ENCODE data around the gene PLCL2.

Gene PLCL2

DNA sequence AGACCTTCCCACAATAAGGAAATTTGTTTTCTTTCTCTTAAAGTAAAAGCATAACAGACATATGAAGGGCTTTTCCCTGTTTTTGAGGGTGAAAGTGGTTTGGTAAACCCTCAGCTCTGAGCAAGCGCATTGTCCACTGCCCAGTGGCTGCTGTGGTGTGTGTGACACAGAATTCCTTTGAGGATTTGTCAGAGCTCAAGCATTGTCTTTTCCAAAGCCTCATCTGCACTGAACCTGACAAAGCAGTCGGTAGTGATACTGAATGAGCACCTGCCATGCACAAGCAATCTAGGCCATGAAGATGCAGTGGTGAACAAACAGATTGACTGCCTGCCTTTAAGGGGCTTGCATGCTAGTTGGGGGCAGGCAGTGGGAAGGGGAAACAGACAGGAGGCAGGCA lies 128.3 kb downstream of the PLCL2 start:
- no peak overlapping the region for H4K91ac ChIP-seq (ENCODE audit: low read length)
- no peaks in the 10 kb centered on the region for H3K4me1 ChIP-seq (ENCODE audit: control insufficient read depth, insufficient read depth, low read depth, low read length)
- H2AK5ac ChIP-seq (ENCODE audit: low read length, severe bottlenecking), result no peak overlapping the region
- no peak overlapping the region for H2BK5ac ChIP-seq (ENCODE audit: low read depth, low read length, poor library complexity, severe bottlenecking)
- no peak overlapping the region for H2AFZ ChIP-seq (ENCODE audit: low read depth, low read length)
- H2BK15ac ChIP-seq (ENCODE audit: low read depth, poor library complexity, severe bottlenecking), result no peak overlapping the region
- 84% methylated on average over 2 of the region's 2 CpGs for WGBS
- H3K36me3 ChIP-seq (ENCODE audit: control insufficient read depth in 1 of 2, insufficient read depth in 2 of 2, low read depth in 1 of 2, low read length in 2 of 2), result peaks cover 0 to 58% of the 10 kb centered on the region in 2 experiments
- H3K4me3 ChIP-seq (ENCODE audit: insufficient read depth in 1 of 2, low read depth in 1 of 2, low read length in 2 of 2), result no peak overlapping the region
- H3K27me3 ChIP-seq (ENCODE audit: control insufficient read depth in 1 of 2, insufficient read depth in 1 of 2, low read length in 2 of 2), result no peaks in the 10 kb centered on the region
- no peak overlapping the region for H2BK120ac ChIP-seq (ENCODE audit: low read depth, low read length)
- H3K79me1 ChIP-seq (replicated peaks; ENCODE audit: low read length, poor library complexity, severe bottlenecking), result no peaks in the 10 kb centered on the region
- H3K23ac ChIP-seq (ENCODE audit: low read length in 2 of 2), result no peak overlapping the region
- no peak overlapping the region for H2BK12ac ChIP-seq (ENCODE audit: low read length in 2 of 2)
- no peaks in the 10 kb centered on the region for H3K9me3 ChIP-seq (ENCODE audit: control insufficient read depth, low read length)
- DNase-seq, result no peak
- H3K18ac ChIP-seq (ENCODE audit: low read depth in 1 of 2, low read length in 2 of 2), result no peak overlapping the region
- H3K27ac ChIP-seq (ENCODE audit: low read length, poor library complexity, severe bottlenecking), result no peak overlapping the region
- no peak overlapping the region for H3K4me2 ChIP-seq (ENCODE audit: low read length, poor library complexity, severe bottlenecking)
- H3K4ac ChIP-seq (ENCODE audit: low read depth in 1 of 2, low read length in 2 of 2), result no peak overlapping the region
- H4K8ac ChIP-seq (ENCODE audit: low read length), result no peak overlapping the region
- peak overlapping the region in 1 of 2 experiments; percentile 55 for H3K14ac ChIP-seq (ENCODE audit: low read length in 2 of 2)
- H3K9ac ChIP-seq (ENCODE audit: low read length), result no peak overlapping the region

DNA sequence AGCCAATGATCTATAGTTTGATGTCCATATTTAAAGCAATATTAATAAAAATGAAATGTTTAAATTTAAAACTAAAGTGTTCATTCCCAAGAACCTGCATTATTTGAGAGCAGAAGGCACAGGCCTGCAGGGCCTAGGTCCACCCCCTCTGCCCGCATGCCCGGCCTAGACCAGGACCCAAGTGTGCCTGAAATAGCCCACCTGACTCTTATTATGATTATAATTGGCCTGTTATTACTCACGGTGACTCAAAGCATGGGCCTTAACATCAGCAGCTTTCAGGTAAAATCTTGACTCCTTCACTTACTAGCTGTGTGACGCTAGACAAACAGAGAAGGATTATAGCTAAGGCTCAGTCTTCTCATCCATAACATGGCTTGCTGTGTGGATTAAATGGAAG lies 128.8 kb downstream of the PLCL2 start:
- H3K27me3 ChIP-seq (ENCODE audit: control insufficient read depth in 1 of 2, insufficient read depth in 1 of 2, low read length in 2 of 2), result no peaks in the 10 kb centered on the region
- no peak overlapping the region for H3K4me3 ChIP-seq (ENCODE audit: insufficient read depth in 1 of 2, low read depth in 1 of 2, low read length in 2 of 2)
- no peak overlapping the region for H2BK120ac ChIP-seq (ENCODE audit: low read depth, low read length)
- H2AK5ac ChIP-seq (ENCODE audit: low read length, severe bottlenecking), result no peak overlapping the region
- H2AFZ ChIP-seq (ENCODE audit: low read depth, low read length), result no peak overlapping the region
- H3K4ac ChIP-seq (ENCODE audit: low read depth in 1 of 2, low read length in 2 of 2), result no peak overlapping the region
- no peak overlapping the region for H2BK15ac ChIP-seq (ENCODE audit: low read depth, poor library complexity, severe bottlenecking)
- H3K36me3 ChIP-seq (ENCODE audit: control insufficient read depth in 1 of 2, insufficient read depth in 2 of 2, low read depth in 1 of 2, low read length in 2 of 2), result peaks cover 0 to 60% of the 10 kb centered on the region in 2 experiments
- H3K27ac ChIP-seq (ENCODE audit: low read length, poor library complexity, severe bottlenecking), result no peak overlapping the region
- H3K9me3 ChIP-seq (ENCODE audit: control insufficient read depth, low read length), result no peaks in the 10 kb centered on the region
- H3K18ac ChIP-seq (ENCODE audit: low read depth in 1 of 2, low read length in 2 of 2), result no peak overlapping the region
- no peak overlapping the region for H4K8ac ChIP-seq (ENCODE audit: low read length)
- H3K4me2 ChIP-seq (ENCODE audit: low read length, poor library complexity, severe bottlenecking), result no peak overlapping the region
- H3K79me1 ChIP-seq (replicated peaks; ENCODE audit: low read length, poor library complexity, severe bottlenecking), result no peaks in the 10 kb centered on the region
- no peak overlapping the region for H3K23ac ChIP-seq (ENCODE audit: low read length in 2 of 2)
- no peak overlapping the region for H3K14ac ChIP-seq (ENCODE audit: low read length in 2 of 2)
- WGBS, result 93% methylated on average over 4 of the region's 4 CpGs
- H2BK5ac ChIP-seq (ENCODE audit: low read depth, low read length, poor library complexity, severe bottlenecking), result no peak overlapping the region
- no peak overlapping the region for H2BK12ac ChIP-seq (ENCODE audit: low read length in 2 of 2)
- H3K4me1 ChIP-seq (ENCODE audit: control insufficient read depth, insufficient read depth, low read depth, low read length), result no peaks in the 10 kb centered on the region
- H4K91ac ChIP-seq (ENCODE audit: low read length), result no peak overlapping the region
- DNase-seq, result no peak
- no peak overlapping the region for H3K9ac ChIP-seq (ENCODE audit: low read length)

DNA sequence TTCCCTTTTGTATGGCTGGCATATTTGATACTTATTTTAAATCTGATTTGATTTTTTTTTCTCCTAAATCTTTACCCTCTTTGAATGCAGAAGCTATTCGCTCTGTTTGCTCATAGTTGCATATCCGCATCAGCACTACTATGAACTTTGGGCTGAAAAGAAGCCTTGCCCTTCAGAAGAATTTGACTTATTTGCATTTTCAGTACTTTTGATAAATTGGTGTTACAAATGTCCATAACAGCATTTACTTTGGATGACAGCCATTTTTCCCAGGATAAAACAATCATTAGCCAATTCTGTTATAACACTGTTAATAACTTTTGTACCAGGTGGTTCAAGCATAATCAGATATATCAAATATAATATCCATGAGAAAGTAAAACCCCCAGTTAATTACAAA lies 129.5 kb downstream of the PLCL2 start:
- H3K23ac ChIP-seq (ENCODE audit: low read length in 2 of 2), result no peak overlapping the region
- no peak overlapping the region for H3K27ac ChIP-seq (ENCODE audit: low read length, poor library complexity, severe bottlenecking)
- no peak overlapping the region for H2BK5ac ChIP-seq (ENCODE audit: low read depth, low read length, poor library complexity, severe bottlenecking)
- no peaks in the 10 kb centered on the region for H3K27me3 ChIP-seq (ENCODE audit: control insufficient read depth in 1 of 2, insufficient read depth in 1 of 2, low read length in 2 of 2)
- H3K36me3 ChIP-seq (ENCODE audit: control insufficient read depth in 1 of 2, insufficient read depth in 2 of 2, low read depth in 1 of 2, low read length in 2 of 2), result peaks cover 0 to 60% of the 10 kb centered on the region in 2 experiments
- H4K8ac ChIP-seq (ENCODE audit: low read length), result no peak overlapping the region
- H3K9me3 ChIP-seq (ENCODE audit: control insufficient read depth, low read length), result no peaks in the 10 kb centered on the region
- H3K9ac ChIP-seq (ENCODE audit: low read length), result no peak overlapping the region
- no peak overlapping the region for H3K4me3 ChIP-seq (ENCODE audit: insufficient read depth in 1 of 2, low read depth in 1 of 2, low read length in 2 of 2)
- no peak overlapping the region for H2AFZ ChIP-seq (ENCODE audit: low read depth, low read length)
- no peaks in the 10 kb centered on the region for H3K79me1 ChIP-seq (replicated peaks; ENCODE audit: low read length, poor library complexity, severe bottlenecking)
- H3K18ac ChIP-seq (ENCODE audit: low read depth in 1 of 2, low read length in 2 of 2), result no peak overlapping the region
- H3K4me2 ChIP-seq (ENCODE audit: low read length, poor library complexity, severe bottlenecking), result no peak overlapping the region
- H3K4me1 ChIP-seq (ENCODE audit: control insufficient read depth, insufficient read depth, low read depth, low read length), result no peaks in the 10 kb centered on the region
- H3K4ac ChIP-seq (ENCODE audit: low read depth in 1 of 2, low read length in 2 of 2), result no peak overlapping the region
- H2BK12ac ChIP-seq (ENCODE audit: low read length in 2 of 2), result no peak overlapping the region
- H3K14ac ChIP-seq (ENCODE audit: low read length in 2 of 2), result no peak overlapping the region
- no peak overlapping the region for H2BK15ac ChIP-seq (ENCODE audit: low read depth, poor library complexity, severe bottlenecking)
- WGBS, result 100% methylated on average over 2 of the region's 2 CpGs
- H2BK120ac ChIP-seq (ENCODE audit: low read depth, low read length), result no peak overlapping the region
- no peak for DNase-seq
- H2AK5ac ChIP-seq (ENCODE audit: low read length, severe bottlenecking), result no peak overlapping the region
- no peak overlapping the region for H4K91ac ChIP-seq (ENCODE audit: low read length)

DNA sequence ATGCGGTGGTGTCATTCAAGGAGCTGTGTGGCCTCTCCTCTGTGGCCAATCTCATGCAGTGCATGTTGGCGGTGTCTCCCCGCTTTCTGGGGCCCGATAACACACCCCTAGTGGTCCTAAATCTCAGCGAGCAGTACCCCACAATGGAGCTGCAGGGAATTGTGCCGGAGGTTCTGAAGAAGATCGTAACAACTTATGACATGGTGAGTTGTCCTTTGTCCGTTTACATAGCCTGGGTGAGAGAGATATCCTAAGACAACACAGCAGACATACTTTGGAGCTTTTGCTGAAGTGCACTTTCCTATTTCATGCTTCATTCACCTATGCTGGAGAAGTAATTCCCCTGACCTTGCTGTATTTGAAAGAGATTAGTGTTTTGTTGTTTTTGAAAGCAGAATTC lies 130.0 kb downstream of the PLCL2 start:
- no peak overlapping the region for H2BK12ac ChIP-seq (ENCODE audit: low read length in 2 of 2)
- H2BK15ac ChIP-seq (ENCODE audit: low read depth, poor library complexity, severe bottlenecking), result no peak overlapping the region
- peaks cover 0 to 59% of the 10 kb centered on the region in 2 experiments for H3K36me3 ChIP-seq (ENCODE audit: control insufficient read depth in 1 of 2, insufficient read depth in 2 of 2, low read depth in 1 of 2, low read length in 2 of 2)
- no peaks in the 10 kb centered on the region for H3K27me3 ChIP-seq (ENCODE audit: control insufficient read depth in 1 of 2, insufficient read depth in 1 of 2, low read length in 2 of 2)
- H2BK5ac ChIP-seq (ENCODE audit: low read depth, low read length, poor library complexity, severe bottlenecking), result no peak overlapping the region
- no peak overlapping the region for H3K18ac ChIP-seq (ENCODE audit: low read depth in 1 of 2, low read length in 2 of 2)
- no peaks in the 10 kb centered on the region for H3K4me1 ChIP-seq (ENCODE audit: control insufficient read depth, insufficient read depth, low read depth, low read length)
- no peak overlapping the region for H3K4me2 ChIP-seq (ENCODE audit: low read length, poor library complexity, severe bottlenecking)
- no peak overlapping the region for H3K4me3 ChIP-seq (ENCODE audit: insufficient read depth in 1 of 2, low read depth in 1 of 2, low read length in 2 of 2)
- no peaks in the 10 kb centered on the region for H3K9me3 ChIP-seq (ENCODE audit: control insufficient read depth, low read length)
- no peak for DNase-seq
- H4K8ac ChIP-seq (ENCODE audit: low read length), result no peak overlapping the region
- no peak overlapping the region for H2AK5ac ChIP-seq (ENCODE audit: low read length, severe bottlenecking)
- WGBS, result 94% methylated on average over 8 of the region's 8 CpGs
- H2BK120ac ChIP-seq (ENCODE audit: low read depth, low read length), result no peak overlapping the region
- no peak overlapping the region for H3K4ac ChIP-seq (ENCODE audit: low read depth in 1 of 2, low read length in 2 of 2)
- no peaks in the 10 kb centered on the region for H3K79me1 ChIP-seq (replicated peaks; ENCODE audit: low read length, poor library complexity, severe bottlenecking)
- no peak overlapping the region for H4K91ac ChIP-seq (ENCODE audit: low read length)
- H3K23ac ChIP-seq (ENCODE audit: low read length in 2 of 2), result no peak overlapping the region
- no peak overlapping the region for H2AFZ ChIP-seq (ENCODE audit: low read depth, low read length)
- no peak overlapping the region for H3K14ac ChIP-seq (ENCODE audit: low read length in 2 of 2)
- H3K9ac ChIP-seq (ENCODE audit: low read length), result no peak overlapping the region
- H3K27ac ChIP-seq (ENCODE audit: low read length, poor library complexity, severe bottlenecking), result no peak overlapping the region

Measured in mesenchymal stem cell (in vitro differentiated cells and primary cell).